Loucy (cell line): ENCODE results near the gene CFAP100.

Experiments
- EZH2phosphoT487 ChIP-seq: fragments of 200-600 bp; IDR thresholded peaks from 2 replicates; pipeline ENCODE4 v1.6.1; 2018; ENCODE audit warnings: antibody characterized with exemption, mild to moderate bottlenecking, moderate library complexity, borderline replicate concordance
- TF ChIP-seq, protein P1 (sequence below): fragments of 200-600 bp; sonication (generic); conservative IDR thresholded peaks from 2 replicates; pipeline ENCODE4 v1.5.1; 2014; ENCODE audit warnings: mild to moderate bottlenecking, antibody characterized with exemption, low read length

DNA sequence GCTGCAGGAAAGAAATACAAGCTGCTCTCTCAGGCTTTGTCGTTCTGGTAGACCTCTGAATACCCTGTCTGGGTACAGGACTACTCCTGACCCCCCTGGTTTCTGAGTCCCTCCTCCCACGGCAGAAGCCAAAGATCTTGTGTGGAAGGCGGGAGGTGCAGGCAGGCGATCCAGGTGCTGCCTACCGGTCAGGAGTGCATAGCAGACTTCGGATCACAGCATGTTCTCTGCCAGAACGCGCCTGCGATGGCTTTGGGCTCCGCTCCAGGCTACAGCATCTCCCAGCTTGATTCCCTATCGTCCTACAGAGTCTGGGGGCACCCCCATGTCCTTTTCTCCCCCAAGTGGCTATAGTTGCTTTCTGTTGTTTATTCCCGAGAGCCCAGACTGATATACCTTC is 2.5 kb upstream of the CFAP100 start:
- TF ChIP-seq, protein P1, sequence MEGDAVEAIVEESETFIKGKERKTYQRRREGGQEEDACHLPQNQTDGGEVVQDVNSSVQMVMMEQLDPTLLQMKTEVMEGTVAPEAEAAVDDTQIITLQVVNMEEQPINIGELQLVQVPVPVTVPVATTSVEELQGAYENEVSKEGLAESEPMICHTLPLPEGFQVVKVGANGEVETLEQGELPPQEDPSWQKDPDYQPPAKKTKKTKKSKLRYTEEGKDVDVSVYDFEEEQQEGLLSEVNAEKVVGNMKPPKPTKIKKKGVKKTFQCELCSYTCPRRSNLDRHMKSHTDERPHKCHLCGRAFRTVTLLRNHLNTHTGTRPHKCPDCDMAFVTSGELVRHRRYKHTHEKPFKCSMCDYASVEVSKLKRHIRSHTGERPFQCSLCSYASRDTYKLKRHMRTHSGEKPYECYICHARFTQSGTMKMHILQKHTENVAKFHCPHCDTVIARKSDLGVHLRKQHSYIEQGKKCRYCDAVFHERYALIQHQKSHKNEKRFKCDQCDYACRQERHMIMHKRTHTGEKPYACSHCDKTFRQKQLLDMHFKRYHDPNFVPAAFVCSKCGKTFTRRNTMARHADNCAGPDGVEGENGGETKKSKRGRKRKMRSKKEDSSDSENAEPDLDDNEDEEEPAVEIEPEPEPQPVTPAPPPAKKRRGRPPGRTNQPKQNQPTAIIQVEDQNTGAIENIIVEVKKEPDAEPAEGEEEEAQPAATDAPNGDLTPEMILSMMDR: no peak
- TF ChIP-seq EZH2phosphoT487: no peak
